ENCODE measurements around the gene CXCL13. TPM values are rescaled to one million over a fixed set of nuclear protein-coding genes. Genes with fewer than 3 reads are reported as not detected.

CXCL13 gene
- polyA plus RNA-seq, 3 donors, result not detected

GRCh38 chr4:77621254-77621653 is 15.6 kb downstream of the CXCL13 start:
- no peak overlapping the region for H3K4me3 Mint-ChIP-seq
- intact Hi-C loops (cut with micrococcal nuclease), result no loop called here
- Histone ChIP-seq H3K9me3 (replicated peaks in 1 of 2; ENCODE audit: control insufficient read depth in 1 of 2, insufficient read depth in 1 of 2, low read length in 2 of 2) (no peaks in the 10 kb centered on the region), H3K27me3 (ENCODE audit: control insufficient read depth in 2 of 2, insufficient read depth in 2 of 2, low read length in 2 of 2) (no peaks in the 10 kb centered on the region), H3K9ac (ENCODE audit: insufficient read depth, low read length, poor library complexity, severe bottlenecking) (no peak overlapping the region), H3K36me3 (replicated peaks in 1 of 2; ENCODE audit: control insufficient read depth in 1 of 2, insufficient read depth in 2 of 2, low read length in 2 of 2) (no peaks in the 10 kb centered on the region), H4K20me1 (ENCODE audit: insufficient read depth, low read length) (no peaks in the 10 kb centered on the region), H3K4me2 (replicated peaks; ENCODE audit: extremely low read depth, low read length, poor library complexity, severe bottlenecking) (no peak overlapping the region), H3K4me1 (ENCODE audit: control insufficient read depth in 1 of 2, insufficient read depth in 2 of 2, low read length in 2 of 2) (no peaks in the 10 kb centered on the region), H2AFZ (ENCODE audit: insufficient read depth, low read depth, low read length, poor library complexity, severe bottlenecking) (no peak overlapping the region), H3K4me3 (replicated peaks in 1 of 3; ENCODE audit: low read depth in 2 of 3, low read length in 3 of 3) (no peak overlapping the region), H3K27ac (ENCODE audit: low read depth in 1 of 2, low read length in 2 of 2) (no peak overlapping the region), H3K79me2 (ENCODE audit: insufficient read depth, low read length) (no peaks in the 10 kb centered on the region)
- H3K9me3 Mint-ChIP-seq, result no peaks in the 10 kb centered on the region
- H3K4me1 Mint-ChIP-seq, result peaks cover 4% of the 10 kb centered on the region
- no peak overlapping the region for H3K27ac Mint-ChIP-seq
- H3K36me3 Mint-ChIP-seq, result no peaks in the 10 kb centered on the region
- H3K27me3 Mint-ChIP-seq (ENCODE audit: low read depth in 3 of 3), result peaks cover 0 to 6% (median 3%) of the 10 kb centered on the region in 3 donors
- no peak for DNase-seq
- no peak for TF ChIP-seq CTCF (IDR thresholded peaks at IDR 0.05)

- Histone ChIP-seq H3K79me2 (ENCODE audit: insufficient read depth, low read length) (no peaks in the 10 kb centered on the region), H3K4me3 (replicated peaks in 1 of 3; ENCODE audit: low read depth in 2 of 3, low read length in 3 of 3) (no peak overlapping the region), H3K4me2 (replicated peaks; ENCODE audit: extremely low read depth, low read length, poor library complexity, severe bottlenecking) (no peak overlapping the region), H3K27me3 (ENCODE audit: control insufficient read depth in 2 of 2, insufficient read depth in 2 of 2, low read length in 2 of 2) (no peaks in the 10 kb centered on the region), H2AFZ (ENCODE audit: insufficient read depth, low read depth, low read length, poor library complexity, severe bottlenecking) (no peak overlapping the region), H3K27ac (ENCODE audit: low read depth in 1 of 2, low read length in 2 of 2) (no peak overlapping the region), H3K9ac (ENCODE audit: insufficient read depth, low read length, poor library complexity, severe bottlenecking) (no peak overlapping the region), H3K9me3 (replicated peaks in 1 of 2; ENCODE audit: control insufficient read depth in 1 of 2, insufficient read depth in 1 of 2, low read length in 2 of 2) (no peaks in the 10 kb centered on the region), H4K20me1 (ENCODE audit: insufficient read depth, low read length) (no peaks in the 10 kb centered on the region), H3K4me1 (ENCODE audit: control insufficient read depth in 1 of 2, insufficient read depth in 2 of 2, low read length in 2 of 2) (no peaks in the 10 kb centered on the region), H3K36me3 (replicated peaks in 1 of 2; ENCODE audit: control insufficient read depth in 1 of 2, insufficient read depth in 2 of 2, low read length in 2 of 2) (no peaks in the 10 kb centered on the region)
- peaks cover 4% of the 10 kb centered on the region for H3K4me1 Mint-ChIP-seq
- no peak overlapping the region for H3K27ac Mint-ChIP-seq
- peaks cover 0 to 6% (median 0%) of the 10 kb centered on the region in 3 donors for H3K27me3 Mint-ChIP-seq (ENCODE audit: low read depth in 3 of 3)
- H3K4me3 Mint-ChIP-seq, result no peak overlapping the region
- H3K9me3 Mint-ChIP-seq, result no peaks in the 10 kb centered on the region
- intact Hi-C loops (cut with micrococcal nuclease), result no loop called here
- TF ChIP-seq CTCF (IDR thresholded peaks at IDR 0.05), result no peak
- no peak for DNase-seq
- no peaks in the 10 kb centered on the region for H3K36me3 Mint-ChIP-seq
- no CpG with 5 or more reads among the region's 2 CpGs for WGBS (ENCODE audit: insufficient coverage)
Observed at GRCh38 chr4:77623091-77623490, 17.5 kb downstream of the CXCL13 start.

Data from CD14-positive monocyte (primary cell).